Effector CD8-positive, alpha-beta T cell (primary cell): ENCODE measurements around the gene FKBP4.
"Not testable (repeated sequence)": the region's sequence is repeated elsewhere in the genome, so short reads cannot be mapped to it uniquely, and the experiment has no call there.

Experiments
- DNase-seq: peaks from one replicate; lab custom pipeline; 2025; lab: John Stamatoyannopoulos, UW
- total RNA-seq, 4 experiments: gene quantifications; one replicate each; lab custom pipeline; 2026; lab: John Stamatoyannopoulos, UW

FKBP4 gene
- total RNA-seq: 66.7 to 187 (median 71.1) reads per million in 4 experiments

DNA sequence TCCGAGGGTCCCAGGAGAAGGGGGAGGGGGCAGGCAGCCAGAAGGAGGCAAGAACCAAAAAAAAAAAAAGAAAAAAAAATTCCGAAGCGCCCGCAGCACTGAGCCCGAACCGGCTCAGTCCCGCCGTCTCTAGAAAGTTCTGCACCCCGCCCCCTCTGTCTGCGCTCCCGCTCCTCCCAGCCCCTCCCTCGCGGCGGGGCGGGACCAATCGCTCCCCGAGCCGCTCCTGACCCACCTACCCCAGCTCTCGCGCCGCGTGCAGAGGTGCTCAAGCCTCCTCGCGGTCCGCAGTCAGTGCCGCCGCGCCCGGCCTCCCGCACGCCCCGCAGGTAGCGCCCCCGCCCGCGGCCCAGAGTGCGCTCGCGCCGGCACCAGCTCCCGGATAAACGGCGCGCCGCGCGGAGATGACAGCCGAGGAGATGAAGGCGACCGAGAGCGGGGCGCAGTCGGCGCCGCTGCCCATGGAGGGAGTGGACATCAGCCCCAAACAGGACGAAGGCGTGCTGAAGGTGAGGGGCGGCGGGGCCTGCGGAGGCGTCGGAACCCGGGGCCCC lies at the start of gene FKBP4:
TSS of gene FKBP4 (plus strand) at position 235 of the 554 bp plus-strand sequence. CDS start at position 405, 170 bp downstream.
- peak; percentile 82 for DNase-seq

- no peak for DNase-seq
Measured at GRCh38 chr12:2745655-2746054, 49.1 kb upstream of the FKBP4 start.

GRCh38 chr12:2749580-2749979 lies 45.2 kb upstream of the FKBP4 start:
- DNase-seq: no peak

DNA sequence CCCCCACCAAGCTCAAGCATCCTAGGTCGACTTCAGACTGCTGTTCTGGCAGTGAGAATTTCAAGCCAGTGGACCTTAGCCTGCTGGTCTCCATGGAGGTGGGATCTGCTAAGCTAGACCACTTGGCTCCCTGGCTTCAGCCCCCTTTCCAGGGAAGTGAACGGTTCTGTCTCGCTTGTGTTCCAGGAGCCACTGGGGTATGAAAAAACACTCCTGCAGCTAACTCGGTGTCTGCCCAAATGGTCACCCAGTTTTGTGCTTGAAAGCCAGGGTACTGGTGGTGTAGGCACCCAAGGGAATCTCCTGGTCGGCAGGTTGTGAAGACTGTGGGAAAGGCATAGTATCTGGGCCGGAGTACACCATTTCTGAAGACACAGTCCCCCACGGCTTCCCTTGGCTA lies 44.6 kb upstream of the FKBP4 start:
- no peak for DNase-seq

DNA sequence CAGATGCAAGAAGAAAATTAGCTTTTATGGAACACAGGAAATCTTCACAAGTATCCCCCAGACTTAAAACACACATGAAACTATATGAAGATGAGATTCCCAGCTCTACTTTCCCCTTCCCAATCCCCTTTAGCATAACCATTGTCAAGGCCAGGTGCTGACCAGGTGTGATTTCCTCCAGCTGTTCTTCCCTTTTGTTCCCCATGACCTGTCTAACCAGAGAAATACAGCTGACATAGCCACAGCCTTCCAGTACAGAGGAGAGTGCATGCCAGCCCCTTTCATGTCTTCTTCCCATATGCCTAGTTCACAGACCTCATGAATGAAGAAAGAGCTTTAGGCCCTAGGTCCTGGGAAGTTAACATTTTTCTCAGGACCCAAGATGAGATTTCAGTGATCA lies 43.5 kb upstream of the FKBP4 start:
- DNase-seq: no peak

- no peak for DNase-seq
Measured at GRCh38 chr12:2751686-2752085, 43.1 kb upstream of the FKBP4 start.

GRCh38 chr12:2752676-2753371 lies 41.9 kb upstream of the FKBP4 start:
- DNase-seq: peak; percentile 69

- no peak for DNase-seq
Measured at GRCh38 chr12:2753536-2753935, 41.2 kb upstream of the FKBP4 start.

DNA sequence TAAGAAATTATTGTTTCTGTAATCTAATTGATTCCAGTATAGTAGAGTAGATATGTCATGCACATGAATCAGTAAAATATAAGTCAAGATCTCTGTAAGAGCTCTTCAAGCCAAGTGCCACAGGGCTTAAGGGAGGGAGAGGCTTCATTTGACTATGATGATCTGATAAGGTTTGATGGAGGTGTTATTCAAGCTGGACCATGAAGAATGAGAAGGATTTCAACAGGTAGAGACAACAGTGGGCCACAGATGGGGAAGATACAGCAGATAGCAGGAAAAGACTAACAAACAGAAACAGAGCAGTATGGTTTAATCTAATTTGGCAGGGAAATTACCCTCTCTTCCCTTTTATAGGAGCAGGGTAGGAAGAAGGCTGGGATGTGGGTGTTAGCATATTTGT lies 40.6 kb upstream of the FKBP4 start:
- no peak for DNase-seq

DNA sequence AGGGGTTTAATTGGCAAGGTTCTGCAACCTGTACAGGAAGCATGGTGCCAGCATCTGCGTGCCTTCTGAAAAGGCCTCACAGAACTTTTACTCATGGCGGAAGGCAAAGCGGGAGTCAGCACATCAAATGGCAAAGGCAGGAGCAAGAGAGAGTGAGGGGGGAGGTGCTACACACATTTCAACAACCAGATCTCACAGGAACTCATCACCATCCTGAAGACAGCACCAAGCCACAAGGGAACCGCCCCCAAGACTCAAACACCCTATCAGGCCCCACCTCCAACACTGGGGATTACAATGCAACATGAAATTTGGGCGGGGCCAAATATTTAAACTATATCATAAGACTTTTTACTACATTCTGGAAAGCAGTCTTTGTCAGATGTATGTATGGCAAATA lies 38.0 kb upstream of the FKBP4 start:
- DNase-seq: no peak

DNA sequence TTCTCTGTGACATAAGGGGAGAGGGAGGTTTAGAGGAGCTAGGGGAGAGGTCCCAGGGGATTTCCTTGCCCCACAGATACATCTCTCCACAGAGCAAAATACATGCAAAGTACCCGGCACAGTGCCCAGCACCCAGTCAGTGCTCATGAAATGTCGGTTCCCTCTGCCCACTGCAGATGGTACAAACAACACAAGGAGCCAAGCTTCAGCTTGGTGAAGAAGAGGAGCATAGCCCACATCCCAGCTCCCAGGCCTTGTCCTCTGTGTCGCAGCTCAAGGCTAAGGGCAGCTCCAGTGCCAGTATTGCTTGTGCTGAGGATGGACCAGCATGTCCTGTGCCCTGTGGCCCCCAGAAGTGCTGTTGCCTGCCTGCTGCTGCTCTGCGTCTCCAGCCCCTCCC lies 35.0 kb upstream of the FKBP4 start:
- DNase-seq: no peak

GRCh38 chr12:2764398-2764797 lies 30.4 kb upstream of the FKBP4 start:
- no peak for DNase-seq

GRCh38 chr12:2765052-2765451 lies 29.7 kb upstream of the FKBP4 start:
- DNase-seq: no peak

DNA sequence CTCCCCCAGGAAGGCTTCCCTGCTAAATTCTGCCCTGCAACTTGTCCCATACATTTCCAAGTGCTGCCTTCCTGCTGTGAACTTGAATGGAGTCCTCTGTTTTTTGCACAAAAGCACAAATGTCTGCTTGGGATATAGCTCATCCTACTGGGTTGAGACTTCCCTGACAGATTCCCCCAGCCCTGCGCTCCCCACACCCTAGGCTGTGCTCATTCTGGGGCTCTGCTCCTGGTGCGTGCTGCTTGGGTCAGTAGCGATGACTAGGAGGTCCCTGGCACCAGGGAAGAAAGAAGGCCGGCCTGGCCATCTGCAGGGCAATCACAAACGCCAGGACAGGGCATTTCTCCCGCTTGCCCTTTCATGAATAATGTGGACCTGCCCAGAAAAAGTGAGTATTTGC lies 29.2 kb upstream of the FKBP4 start:
- no peak for DNase-seq

- no peak for DNase-seq
Measured at GRCh38 chr12:2768224-2768961, 26.4 kb upstream of the FKBP4 start.

DNA sequence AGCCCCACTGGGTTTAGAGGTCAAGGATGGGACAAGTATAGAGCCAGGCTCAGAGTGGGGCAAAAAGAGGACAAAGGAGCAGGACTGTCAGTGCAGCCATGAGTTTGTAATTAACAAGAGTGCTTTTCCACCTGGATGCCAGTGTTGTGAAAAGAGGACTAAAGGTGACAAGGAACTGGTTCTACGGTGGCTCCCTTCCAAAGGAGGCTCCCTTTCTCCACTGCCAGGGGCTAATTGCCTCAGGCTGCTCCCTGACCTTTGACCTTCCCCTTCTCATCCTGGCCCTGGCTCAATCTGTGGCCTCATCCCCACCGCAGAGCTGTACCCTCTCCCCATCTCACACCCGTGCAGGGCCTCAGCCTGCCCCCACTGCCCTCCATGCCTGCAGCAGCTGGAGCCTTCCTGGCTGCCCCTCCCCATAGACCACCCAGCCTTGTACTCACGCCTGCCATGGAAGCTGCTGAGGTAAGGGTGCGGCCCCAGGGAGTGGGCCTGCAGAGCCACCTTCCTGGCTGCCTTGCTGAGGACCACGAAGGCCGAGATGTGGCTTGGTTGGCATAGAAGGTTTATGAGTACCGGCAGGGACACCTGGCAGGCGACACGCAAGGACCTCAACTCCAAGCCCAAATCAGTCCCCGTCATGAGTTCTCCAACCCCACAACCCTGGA lies 24.8 kb upstream of the FKBP4 start:
- DNase-seq: no peak

- DNase-seq: not testable (repeated sequence)
Measured at GRCh38 chr12:2770544-2770943, 24.2 kb upstream of the FKBP4 start.

GRCh38 chr12:2772370-2772769 lies 22.4 kb upstream of the FKBP4 start:
- no peak for DNase-seq

DNA sequence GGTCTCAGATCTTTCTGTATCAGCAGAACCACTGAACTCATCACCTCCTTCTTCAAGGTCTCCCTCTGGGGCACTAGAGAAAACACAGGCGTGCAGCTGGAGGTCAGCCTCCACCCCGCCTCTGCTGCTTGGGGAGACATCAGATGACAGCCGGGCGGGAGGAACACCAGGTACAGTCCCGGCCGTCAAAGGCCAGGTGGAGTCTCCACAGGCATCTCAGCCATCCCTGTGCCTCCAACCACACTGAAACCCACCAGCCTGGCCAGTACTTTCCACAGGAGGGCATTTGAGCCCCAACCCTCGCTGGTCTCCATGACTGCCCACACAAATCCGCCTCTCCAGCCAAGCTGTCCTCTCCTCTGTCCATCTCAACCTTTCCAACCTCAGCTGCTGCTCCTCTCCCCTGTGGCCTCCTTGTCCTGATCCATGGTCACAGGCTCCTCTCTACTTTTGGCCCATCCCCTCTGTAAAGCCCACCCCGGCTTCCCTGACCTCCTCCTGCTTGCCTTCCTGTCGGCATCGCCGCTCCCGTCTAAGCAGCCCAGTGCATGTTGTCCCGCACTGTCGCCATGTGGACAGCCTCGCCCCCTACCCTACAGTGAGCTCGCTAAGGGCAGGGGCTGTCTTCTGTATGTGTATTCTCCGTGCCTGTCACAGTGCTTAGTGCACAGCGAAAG lies 21.4 kb upstream of the FKBP4 start:
- no peak for DNase-seq

GRCh38 chr12:2775431-2775830 lies 19.3 kb upstream of the FKBP4 start:
- no peak for DNase-seq

DNA sequence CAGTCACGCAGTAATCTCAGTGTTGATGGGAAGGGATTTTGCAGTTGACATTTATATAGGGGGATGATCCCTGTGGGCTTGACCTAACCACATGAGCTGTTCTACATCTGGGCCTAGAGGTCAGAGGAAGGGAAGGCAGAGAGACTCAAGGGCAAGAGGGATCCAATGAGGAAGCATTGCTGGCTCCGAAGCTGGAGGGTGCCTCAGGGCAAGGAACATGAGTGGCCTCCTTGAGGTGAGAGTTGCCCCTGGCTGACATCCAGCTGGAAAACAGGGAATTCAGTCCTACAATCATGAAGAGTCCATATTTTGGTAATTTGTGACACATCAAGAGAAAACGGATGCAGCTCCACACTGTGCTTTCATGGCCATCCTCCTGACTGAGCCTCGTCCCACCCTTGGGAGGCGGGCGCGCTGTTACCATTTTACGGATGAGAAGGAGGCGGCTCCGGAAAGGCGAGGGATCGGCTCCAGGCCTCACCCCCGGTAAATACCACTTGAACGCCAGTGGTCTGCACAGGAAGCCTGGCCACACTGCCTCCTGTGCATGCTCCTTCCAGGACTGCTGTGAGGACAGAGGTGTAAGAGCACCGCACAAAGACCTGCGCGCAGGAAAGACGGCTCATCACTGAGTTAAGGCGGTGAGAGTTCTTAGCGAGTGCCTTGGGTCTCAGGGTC lies 18.5 kb upstream of the FKBP4 start:
- no peak for DNase-seq
